Activated CD4-positive, alpha-beta T cell treated with anti-CD3 and anti-CD28 coated beads for 1 hour (primary cell): ENCODE results near the gene RDH8.
A peak's percentile ranks its signal among the peaks of the same experiment; 100 is the strongest.
"Not testable (repeated sequence)": the region's sequence is repeated elsewhere in the genome, so short reads cannot be mapped to it uniquely, and the experiment has no call there.

Experiments
- DNase-seq: peaks from one replicate; pipeline ENCODE4 v3.0.0-alpha.2; 2020

The RDH8 gene

GRCh38 chr19:10006335-10006708 lies 7.0 kb upstream of the RDH8 start:
- no peak for DNase-seq

- no peak for DNase-seq
Observed at GRCh38 chr19:10006752-10007323, 6.4 kb upstream of the RDH8 start.

- DNase-seq: no peak
Observed at GRCh38 chr19:10007371-10008183, 5.7 kb upstream of the RDH8 start.

- DNase-seq: no peak
Observed at GRCh38 chr19:10008184-10008765, 5.0 kb upstream of the RDH8 start.

- DNase-seq: no peak
Observed at GRCh38 chr19:10009714-10010224, 3.5 kb upstream of the RDH8 start.

GRCh38 chr19:10010247-10010691 lies 3.0 kb upstream of the RDH8 start, which contains the start of gene COL5A3:
Gene COL5A3, minus strand, starts transcription at chr19:10010504. Its CDS starts 119 bp downstream, at chr19:10010385.
- DNase-seq: no peak

- no peak for DNase-seq
Observed at GRCh38 chr19:10010939-10011338, 2.3 kb upstream of the RDH8 start.

GRCh38 chr19:10011974-10012373 lies 1.3 kb upstream of the RDH8 start:
- no peak for DNase-seq

GRCh38 chr19:10013834-10014618 lies 743 bp downstream of the RDH8 start:
- no peak for DNase-seq

- DNase-seq: no peak
Observed at GRCh38 chr19:10018263-10018662, 5.0 kb downstream of the RDH8 start.

- DNase-seq: no peak
Observed at GRCh38 chr19:10018786-10019185, 5.5 kb downstream of the RDH8 start.

- no peak for DNase-seq
Observed at GRCh38 chr19:10019246-10019645, 6.0 kb downstream of the RDH8 start.

- no peak for DNase-seq
Observed at GRCh38 chr19:10020851-10021250, 7.6 kb downstream of the RDH8 start.

- no peak for DNase-seq
Observed at GRCh38 chr19:10021446-10021845, 8.2 kb downstream of the RDH8 start.

GRCh38 chr19:10021863-10022262 lies 8.6 kb downstream of the RDH8 start:
- DNase-seq: no peak

GRCh38 chr19:10023096-10023495 lies 9.8 kb downstream of the RDH8 start:
- DNase-seq: not testable (repeated sequence)

GRCh38 chr19:10026744-10027143 lies 13.5 kb downstream of the RDH8 start:
- no peak for DNase-seq

GRCh38 chr19:10027158-10027997 lies 14.1 kb downstream of the RDH8 start:
- peak; percentile 51 for DNase-seq

- no peak for DNase-seq
Observed at GRCh38 chr19:10033614-10034013, 20.3 kb downstream of the RDH8 start.

- DNase-seq: no peak
Observed at GRCh38 chr19:10036601-10037071, 23.4 kb downstream of the RDH8 start.

- DNase-seq: no peak
Observed at GRCh38 chr19:10037367-10037766, 24.1 kb downstream of the RDH8 start.

- no peak for DNase-seq
Observed at GRCh38 chr19:10037809-10038208, 24.5 kb downstream of the RDH8 start.
